ENCODE data around the gene GAB2.
"Not testable (repeated sequence)": the region's sequence is repeated elsewhere in the genome, so short reads cannot be mapped to it uniquely, and the experiment has no call there.

Gene GAB2

GRCh38 chr11:78199015-78199652, 218.5 kb downstream of the GAB2 start:
- DNase-seq: no peak

GRCh38 chr11:78197816-78198215, 219.8 kb downstream of the GAB2 start:
- no peak for DNase-seq

- DNase-seq: no peak
Measured at GRCh38 chr11:78196661-78197091, 220.9 kb downstream of the GAB2 start.

DNA sequence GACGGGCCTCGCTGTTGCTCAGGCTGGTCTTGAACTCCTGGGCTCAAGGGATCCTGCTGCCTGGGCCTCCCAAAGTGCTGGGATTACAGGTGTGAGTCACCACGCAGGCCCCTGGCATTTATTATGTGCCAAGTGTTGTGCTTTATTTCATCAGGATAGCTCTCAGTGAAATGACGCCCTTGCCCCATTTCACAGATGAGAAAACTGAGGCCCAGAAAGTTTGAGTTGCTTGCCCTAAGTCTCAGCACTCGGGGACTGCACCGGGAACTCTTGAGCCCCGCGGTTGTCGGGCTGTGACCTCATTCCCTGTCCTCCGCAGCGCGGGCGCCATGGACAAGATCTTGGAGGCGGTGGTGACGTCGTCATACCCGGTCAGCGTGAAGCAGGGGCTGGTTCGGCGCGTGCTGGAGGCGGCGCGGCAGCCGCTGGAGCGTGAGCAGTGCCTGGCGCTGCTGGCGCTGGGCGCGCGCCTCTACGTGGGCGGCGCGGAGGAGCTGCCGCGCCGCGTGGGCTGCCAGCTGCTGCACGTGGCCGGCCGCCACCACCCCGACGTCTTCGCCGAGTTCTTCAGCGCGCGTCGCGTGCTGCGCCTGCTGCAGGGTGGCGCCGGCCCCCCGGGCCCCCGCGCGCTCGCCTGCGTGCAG, 221.6 kb downstream of the GAB2 start:
- no peak for DNase-seq

- no peak for DNase-seq
Measured at GRCh38 chr11:78194490-78194889, 223.1 kb downstream of the GAB2 start.

GRCh38 chr11:78193806-78194205, 223.8 kb downstream of the GAB2 start:
- DNase-seq: no peak

DNA sequence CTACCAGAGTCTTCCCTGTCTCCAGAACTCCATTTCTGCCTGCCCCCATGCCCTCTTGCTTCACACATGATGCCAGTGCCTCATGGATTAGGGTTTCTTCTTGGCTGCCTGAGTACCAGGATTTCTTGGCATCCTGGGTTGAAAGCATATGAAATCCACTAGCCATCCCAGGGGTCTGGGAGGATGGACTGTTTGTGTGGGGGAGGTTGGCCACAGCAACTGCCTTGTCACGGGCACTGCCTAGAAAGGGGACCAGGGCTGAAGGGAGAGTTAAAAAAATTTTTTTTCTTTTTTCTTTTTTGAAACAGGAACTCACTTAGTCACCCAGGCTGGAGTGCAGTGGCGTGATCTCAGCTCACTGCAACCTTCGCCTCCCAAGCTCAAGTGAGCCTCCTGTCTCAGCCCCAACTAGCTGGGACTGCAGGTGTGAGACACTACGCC, 224.7 kb downstream of the GAB2 start:
- DNase-seq: no peak

DNA sequence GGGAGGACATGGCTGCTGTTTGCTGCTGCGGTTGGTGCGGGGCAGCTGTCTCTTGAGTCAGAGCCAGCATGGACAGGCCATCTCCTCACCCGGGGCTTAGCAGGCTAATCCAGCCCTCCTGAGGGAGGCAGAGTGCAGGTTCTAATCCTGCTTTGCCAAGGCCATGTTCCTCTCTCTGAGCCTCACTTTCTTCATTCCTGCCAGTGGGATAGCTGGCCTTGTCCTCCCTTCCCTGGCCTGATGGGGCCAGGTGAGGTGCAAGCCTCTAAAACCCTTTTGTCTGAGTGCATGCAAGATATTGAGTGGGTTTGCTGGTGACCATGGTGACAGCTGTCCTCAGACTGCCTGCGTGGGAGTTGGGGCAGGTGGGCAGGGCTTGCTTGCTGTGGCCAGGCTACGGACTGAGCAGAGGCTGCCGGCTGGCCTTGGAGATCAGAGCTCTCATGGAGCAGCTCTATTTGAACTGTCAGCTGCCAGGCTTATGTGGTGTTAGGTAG, 225.3 kb downstream of the GAB2 start:
- no peak for DNase-seq

GRCh38 chr11:78190871-78191538, 226.6 kb downstream of the GAB2 start:
- DNase-seq: no peak

- DNase-seq: no peak
Measured at GRCh38 chr11:78190374-78190773, 227.2 kb downstream of the GAB2 start.

DNA sequence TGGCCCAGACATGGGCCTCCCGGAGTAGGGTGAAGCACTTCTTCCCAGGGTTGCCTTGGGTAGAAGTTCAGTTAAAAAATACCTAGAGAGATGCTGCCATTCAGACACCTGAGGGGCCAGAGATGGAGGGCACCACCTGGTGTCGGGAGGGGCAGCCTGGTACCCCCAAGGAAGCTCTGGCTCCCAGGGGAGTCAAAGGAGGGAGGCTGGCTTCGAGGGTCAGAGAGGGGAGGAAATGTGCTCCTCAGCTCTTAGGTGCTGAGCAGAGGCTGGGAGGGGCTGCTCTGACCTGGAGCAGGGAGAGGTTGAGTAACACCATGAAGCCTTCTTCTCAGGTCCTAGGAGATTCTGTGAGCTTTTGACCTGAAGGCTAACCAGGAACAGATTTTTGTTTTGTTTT, 227.8 kb downstream of the GAB2 start:
- DNase-seq: no peak

DNA sequence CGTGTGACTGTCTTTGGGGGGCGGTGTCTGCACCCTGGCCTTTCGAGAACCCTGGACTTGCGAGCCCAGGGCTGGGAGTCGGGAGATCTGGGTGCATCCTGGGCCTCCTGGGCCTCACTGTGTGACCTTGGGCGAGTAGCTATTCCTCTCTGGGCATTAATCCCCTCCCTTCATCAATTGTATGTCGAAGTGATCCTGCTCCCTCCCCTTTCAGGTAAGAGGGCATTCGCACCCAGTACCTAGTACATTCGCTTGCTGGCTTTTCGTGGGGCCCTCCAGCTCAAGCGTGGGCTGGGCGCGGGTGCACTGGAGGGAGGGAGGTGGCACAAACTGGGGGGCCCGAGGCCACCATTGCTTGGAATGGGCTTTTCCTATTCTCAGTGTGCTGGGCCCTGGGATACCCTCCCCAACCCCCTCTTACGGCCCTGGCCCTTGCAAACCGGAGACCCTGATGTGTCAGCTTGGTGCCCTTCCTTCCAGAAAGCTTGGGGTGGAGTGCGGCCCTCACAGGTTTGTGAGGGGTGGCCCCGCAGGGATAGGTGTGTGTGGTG, 228.4 kb downstream of the GAB2 start:
- DNase-seq: no peak

DNA sequence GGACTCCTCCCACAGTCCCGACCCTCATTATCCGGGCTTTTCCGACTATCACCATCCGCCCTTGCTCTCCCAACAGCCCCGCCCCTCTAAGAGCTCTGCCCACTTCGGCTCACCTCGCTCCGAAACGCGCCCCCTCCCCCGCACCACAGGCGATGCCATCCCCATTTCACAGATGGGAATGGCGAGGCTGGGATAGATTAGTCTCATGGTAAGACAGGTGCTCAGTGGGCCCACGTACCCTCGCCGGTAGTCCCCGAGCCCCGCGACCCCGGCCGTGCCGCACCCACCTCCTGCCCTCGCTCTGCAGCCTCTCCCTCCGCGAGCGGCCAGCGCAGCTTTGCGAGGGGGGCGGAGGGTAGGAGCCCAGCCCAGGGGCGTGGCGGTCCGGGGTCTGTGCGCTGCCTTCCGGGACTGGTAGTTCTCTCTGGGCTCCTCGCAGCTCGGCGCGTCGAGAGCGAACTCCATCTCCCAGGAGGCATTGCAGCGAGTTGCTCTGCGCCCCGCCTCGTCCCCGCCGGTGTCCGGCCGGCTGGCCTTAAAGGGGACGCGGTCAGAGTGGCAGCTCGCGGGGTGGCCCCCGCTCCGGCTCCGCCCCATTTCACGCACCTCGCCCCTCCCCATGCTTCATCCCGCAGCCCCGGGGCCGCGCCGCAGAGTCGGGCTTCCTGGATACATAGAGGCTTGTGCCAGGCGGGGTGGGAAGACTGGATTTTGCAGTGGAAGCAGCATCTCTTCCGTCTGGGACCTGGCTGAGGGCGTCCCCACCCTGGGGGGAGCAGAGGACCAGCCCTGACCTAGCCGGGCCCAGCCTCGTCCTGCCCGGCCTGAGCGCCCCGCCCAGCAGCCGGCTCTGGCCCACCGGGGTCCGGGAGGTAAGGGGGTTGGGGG, 229.1 kb downstream of the GAB2 start, which contains the start of the genes KCTD21 and USP35:
TSS of gene KCTD21 (minus strand) at position 341 of the 888 bp plus-strand sequence. CDS start 14,072 bp downstream, outside the sequence.
TSS of gene USP35 (plus strand) at position 634 of the 888 bp plus-strand sequence. CDS start 7,327 bp downstream, outside the sequence.
- peak; percentile 87 to 89 for DNase-seq

GRCh38 chr11:78187366-78188285, 230.0 kb downstream of the GAB2 start:
- peak; percentile 54 to 69 for DNase-seq

- DNase-seq: no peak
Measured at GRCh38 chr11:78181185-78181584, 236.4 kb downstream of the GAB2 start.

DNA sequence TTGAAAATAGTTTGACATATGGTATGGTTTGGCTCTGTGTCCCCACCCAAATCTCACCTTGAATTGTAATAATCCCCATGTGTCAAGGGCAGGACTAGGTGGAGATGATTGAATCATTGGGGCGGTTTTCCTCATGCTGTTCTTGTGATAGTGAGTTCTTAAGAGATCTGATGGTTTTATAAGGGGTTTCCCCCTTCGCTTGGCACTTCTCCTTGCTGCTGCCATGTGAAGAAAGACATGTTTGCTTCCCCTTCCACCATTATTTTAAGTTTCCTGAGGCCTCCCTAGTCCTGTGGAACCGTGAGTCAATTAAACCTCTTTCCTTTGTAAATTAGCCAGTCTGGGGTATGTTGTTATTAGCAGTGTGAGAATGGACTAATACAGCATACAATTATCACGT, 236.9 kb downstream of the GAB2 start:
- DNase-seq: no peak

DNA sequence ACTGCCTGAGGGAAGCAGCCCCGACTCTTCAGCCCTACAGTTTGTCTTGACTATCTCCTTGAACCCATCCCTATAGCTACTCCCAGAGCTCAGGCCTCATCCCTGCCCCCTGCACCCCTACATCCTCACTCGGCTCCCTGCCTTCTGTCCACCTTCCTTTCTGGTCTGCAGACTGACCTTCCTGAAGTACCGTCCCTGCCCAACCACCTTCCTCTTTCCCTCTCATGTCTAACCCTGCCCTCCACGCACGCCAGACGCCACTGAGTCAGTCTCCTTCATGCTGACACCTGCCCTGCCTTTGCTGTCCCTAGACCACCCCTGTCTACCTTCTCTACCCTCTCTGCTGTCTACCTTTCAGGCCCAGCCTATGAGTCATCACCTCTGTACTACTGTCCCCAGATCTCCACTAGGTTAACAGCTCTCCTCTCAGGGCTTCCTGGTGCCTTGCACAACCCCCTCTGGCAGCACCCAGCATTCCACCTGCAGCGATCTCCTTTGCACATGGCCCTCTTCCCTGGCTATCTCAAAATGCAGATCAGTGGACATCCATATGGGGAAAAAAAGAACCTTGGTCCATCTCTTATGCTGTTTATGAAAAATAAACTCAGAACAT, 238.1 kb downstream of the GAB2 start:
- DNase-seq: no peak

DNA sequence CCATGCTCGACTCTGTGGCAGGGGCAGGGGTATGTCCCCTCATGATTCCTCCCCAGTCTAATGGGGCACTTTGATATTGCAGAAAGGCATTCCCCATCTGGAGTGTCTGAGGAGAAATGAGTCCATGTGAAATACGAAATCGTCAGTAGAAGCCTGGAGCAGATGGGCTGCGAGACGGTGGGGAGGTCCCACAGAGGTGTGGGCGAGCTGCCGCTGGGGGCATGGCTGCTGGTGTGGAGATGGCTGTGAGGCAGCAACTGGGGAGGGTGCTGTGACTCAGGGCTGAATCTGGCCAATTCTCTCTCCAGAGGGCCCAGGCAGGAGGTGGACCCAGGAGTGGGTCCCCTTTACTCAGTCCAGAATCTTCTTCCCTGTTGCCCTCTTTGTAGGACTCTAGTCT, 240.4 kb downstream of the GAB2 start:
- DNase-seq: no peak

DNA sequence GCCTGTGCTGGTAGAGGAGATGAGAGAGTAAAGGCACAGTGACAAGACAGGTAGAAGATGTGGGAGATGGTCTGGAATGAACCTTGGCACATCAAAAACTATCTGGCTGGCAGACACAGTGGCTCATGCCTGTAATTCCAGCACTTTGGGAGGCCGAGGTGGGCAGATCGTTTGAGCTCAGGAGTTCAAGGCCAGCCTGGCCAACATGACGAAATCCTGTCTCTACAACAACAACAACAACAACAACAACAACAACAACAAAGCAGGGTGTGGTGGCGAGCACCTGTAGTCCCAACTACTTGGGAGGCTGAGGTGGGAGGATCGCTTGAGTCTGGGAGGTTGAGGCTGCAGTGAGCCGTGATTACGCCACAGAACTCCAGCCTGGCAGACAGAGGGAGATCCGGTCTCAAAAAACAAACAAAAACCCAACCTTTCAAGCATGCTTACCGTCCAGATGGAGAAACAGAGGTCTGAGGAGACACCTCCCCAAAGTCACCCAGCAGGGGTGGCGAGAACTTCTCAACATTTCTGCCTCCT, 240.9 kb downstream of the GAB2 start:
- no peak for DNase-seq

DNA sequence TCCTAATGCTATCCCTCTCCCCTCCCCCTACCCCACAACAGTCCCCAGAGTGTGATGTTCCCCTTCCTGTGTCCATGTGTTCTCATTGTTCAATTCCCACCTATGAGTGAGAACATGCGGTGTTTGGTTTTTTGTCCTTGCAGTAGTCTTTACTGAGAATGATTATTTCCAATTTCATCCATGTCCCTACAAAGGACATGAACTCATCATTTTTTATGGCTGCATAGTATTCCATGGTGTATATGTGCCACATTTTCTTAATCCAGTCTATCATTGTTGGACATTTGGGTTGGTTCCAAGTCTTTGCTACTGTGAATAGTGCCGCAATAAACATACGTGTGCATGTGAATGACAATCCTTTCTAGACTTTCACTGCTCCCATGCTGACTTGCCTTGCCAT, 241.8 kb downstream of the GAB2 start:
- not testable (repeated sequence) for DNase-seq

Measured in stimulated activated CD4-positive, alpha-beta T cell treated with anti-CD3 and anti-CD28 coated beads, Interleukin-2, amount 100 ng/mL, for 48 hours (primary cell).